PC-3 (cell line): ENCODE results near the gene MITF. TPM values are rescaled to one million over a fixed set of nuclear protein-coding genes. Genes with fewer than 3 reads are reported as not detected.
A peak's percentile ranks its signal among the peaks of the same experiment; 100 is the strongest.

ENCODE experiments used
- ATAC-seq: fragments of 200-7000 bp; cut with Tn5 transposase; 2 replicates; pipeline ENCODE4 v1.9.1; 2020; ENCODE audit warnings: mild to moderate bottlenecking, moderate library complexity
- BruUV-seq: library from RNA; stranded (reverse); fragments of 400-500 nt; replicated peaks from 2 replicates; lab custom pipeline; 2021; lab: Mats Ljungman, UMichigan
- CTCF ChIA-PET: fragments of 300-600 bp; sonication (Branson Sonifier 250); formaldehyde crosslinking; loops from one replicate; lab custom pipeline; 2022; ENCODE audit warnings: antibody characterized with exemption; lab: Charles Lee
- POLR2A ChIA-PET: fragments of 300-600 bp; sonication (Branson Sonifier 250); formaldehyde crosslinking; loops from one replicate; lab custom pipeline; 2022; ENCODE audit warnings: antibody characterized with exemption; ENCODE audit not compliant: unreplicated experiment; lab: Charles Lee
- DNase-seq: peaks from one replicate; pipeline ENCODE4 v3.0.0-alpha.2; 2015
- H2AFZ ChIP-seq: fragments of 300-600 bp; sonication (generic); 2 replicates; pipeline ENCODE4 v1.6.0; 2016; ENCODE audit warnings: antibody characterized with exemption, low read length
- H3F3A ChIP-seq: fragments of 300-600 bp; sonication (generic); one replicate; pipeline ENCODE4 v1.6.0; 2017; ENCODE audit warnings: antibody characterized with exemption, low read length, control low read depth, mild to moderate bottlenecking; ENCODE audit not compliant: unreplicated experiment
- H3K27ac ChIP-seq: fragments of 300-600 bp; sonication (generic); 2 replicates; pipeline ENCODE4 v1.5.1; 2016; ENCODE audit warnings: mild to moderate bottlenecking, low read length
- H3K27me3 ChIP-seq: fragments of 300-600 bp; sonication (generic); 2 replicates; pipeline ENCODE4 v1.6.1; 2016; ENCODE audit warnings: low read length, mixed read lengths
- H3K36me3 ChIP-seq: fragments of 300-600 bp; sonication (generic); 2 replicates; pipeline ENCODE4 v1.6.1; 2016; ENCODE audit warnings: low read depth, mixed run types, low read length, mixed read lengths
- H3K4me1 ChIP-seq: fragments of 300-600 bp; sonication (generic); 2 replicates; pipeline ENCODE4 v1.5.1; 2016; ENCODE audit warnings: low read length; ENCODE audit not compliant: insufficient read depth
- H3K4me2 ChIP-seq: fragments of 300-600 bp; sonication (generic); 2 replicates; pipeline ENCODE4 v1.6.0; 2016; ENCODE audit warnings: low read length
- H3K4me3 ChIP-seq: fragments of 300-600 bp; sonication (generic); 2 replicates; pipeline ENCODE4 v1.5.1; 2016; ENCODE audit warnings: mild to moderate bottlenecking, low read length, mixed read lengths
- H3K79me2 ChIP-seq: fragments of 300-600 bp; sonication (generic); 2 replicates; pipeline ENCODE4 v1.6.1; 2017; ENCODE audit warnings: low read length, mixed read lengths
- H3K9ac ChIP-seq: fragments of 300-600 bp; sonication (generic); 2 replicates; pipeline ENCODE4 v1.6.0; 2016; ENCODE audit warnings: mild to moderate bottlenecking, low read length
- H3K9me2 ChIP-seq: fragments of 300-600 bp; sonication (generic); replicated peaks from 2 replicates; pipeline ENCODE4 v1.6.1; 2016; ENCODE audit warnings: mixed run types, low read length, mixed read lengths
- H3K9me3 ChIP-seq: fragments of 300-600 bp; sonication (generic); 2 replicates; pipeline ENCODE4 v1.6.1; 2016; ENCODE audit warnings: low read length, mixed read lengths
- H4K20me1 ChIP-seq: fragments of 300-600 bp; sonication (generic); 2 replicates; pipeline ENCODE4 v1.6.1; 2016; ENCODE audit warnings: low read length, mixed read lengths
- EZH2 ChIP-seq: fragments of 300-600 bp; sonication (generic); IDR thresholded peaks from one replicate; pipeline ENCODE4 v1.6.1; 2017; ENCODE audit warnings: antibody characterized with exemption, mild to moderate bottlenecking, low read length; ENCODE audit not compliant: unreplicated experiment
- EZH2phosphoT487 ChIP-seq: fragments of 300-600 bp; sonication (generic); IDR thresholded peaks from 2 replicates; pipeline ENCODE4 v1.6.1; 2018; ENCODE audit warnings: mild to moderate bottlenecking, antibody characterized with exemption, low read length, borderline replicate concordance
- intact Hi-C: fragments of 100-400 bp; cut with micrococcal nuclease; formaldehyde crosslinking; loops from 2 replicates; pipeline ENCODE4 v1.9.0; 2023
- total RNA-seq: library from RNA; depleted of rRNA; stranded (reverse); fragments of >200 nt; gene quantifications from 2 replicates; pipeline ENCODE4 v1.2.3, GENCODE V29; 2014
- TF ChIP-seq, protein P1 (sequence below): fragments of 300-600 bp; sonication (generic); conservative IDR thresholded peaks from 2 replicates; pipeline ENCODE4 v1.5.1; 2017; ENCODE audit warnings: antibody characterized with exemption, low read depth, mild to moderate bottlenecking, low read length

Gene MITF
- total RNA-seq, 1 experiment from 2014 or later: 7.6 TPM

DNA sequence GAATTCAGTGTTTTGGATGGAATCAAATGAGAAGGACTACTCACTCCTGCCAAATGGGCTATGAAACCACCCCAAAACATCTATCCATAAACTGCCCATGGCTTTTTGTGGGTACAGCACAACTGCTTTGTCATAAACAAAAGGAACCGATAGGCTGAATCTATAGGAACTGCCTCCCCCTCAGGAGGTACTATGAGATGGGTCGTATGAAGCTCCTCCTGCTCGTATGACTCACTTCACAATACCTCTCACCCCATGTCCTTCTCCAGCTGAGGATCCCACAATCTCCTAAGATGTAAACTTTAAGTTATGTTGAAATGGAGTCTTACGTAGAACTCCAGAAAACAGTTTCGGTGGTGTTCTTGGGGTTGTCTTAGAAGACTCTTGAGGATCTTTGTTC lies 130.4 kb downstream of the MITF start:
- Histone ChIP-seq H3K9ac (no peak overlapping the region), H3K9me2 (no peaks in the 10 kb centered on the region), H2AFZ (no peak overlapping the region), H3K79me2 (peaks cover 12% of the 10 kb centered on the region; the same call in 1 of the 2 replicates), H3F3A (no peaks in the 10 kb centered on the region), H3K4me1 (peaks cover 42% of the 10 kb centered on the region), H3K27ac (peak overlapping the region; percentile 37; the same call in 1 of the 2 replicates), H3K36me3 (no peaks in the 10 kb centered on the region), H3K4me2 (no peak overlapping the region), H3K27me3 (no peaks in the 10 kb centered on the region), H3K4me3 (no peak overlapping the region), H4K20me1 (no peaks in the 10 kb centered on the region), H3K9me3 (no peaks in the 10 kb centered on the region)
- POLR2A ChIA-PET: no interaction called here
- CTCF ChIA-PET: interaction anchor here (0.5 kb wide), 1 partner anchor 407 kb away, joined by 4 read pairs; no protein-coding TSS in a partner anchor
- DNase-seq (no peak), ATAC-seq (no peak)
- TF ChIP-seq, protein P1, sequence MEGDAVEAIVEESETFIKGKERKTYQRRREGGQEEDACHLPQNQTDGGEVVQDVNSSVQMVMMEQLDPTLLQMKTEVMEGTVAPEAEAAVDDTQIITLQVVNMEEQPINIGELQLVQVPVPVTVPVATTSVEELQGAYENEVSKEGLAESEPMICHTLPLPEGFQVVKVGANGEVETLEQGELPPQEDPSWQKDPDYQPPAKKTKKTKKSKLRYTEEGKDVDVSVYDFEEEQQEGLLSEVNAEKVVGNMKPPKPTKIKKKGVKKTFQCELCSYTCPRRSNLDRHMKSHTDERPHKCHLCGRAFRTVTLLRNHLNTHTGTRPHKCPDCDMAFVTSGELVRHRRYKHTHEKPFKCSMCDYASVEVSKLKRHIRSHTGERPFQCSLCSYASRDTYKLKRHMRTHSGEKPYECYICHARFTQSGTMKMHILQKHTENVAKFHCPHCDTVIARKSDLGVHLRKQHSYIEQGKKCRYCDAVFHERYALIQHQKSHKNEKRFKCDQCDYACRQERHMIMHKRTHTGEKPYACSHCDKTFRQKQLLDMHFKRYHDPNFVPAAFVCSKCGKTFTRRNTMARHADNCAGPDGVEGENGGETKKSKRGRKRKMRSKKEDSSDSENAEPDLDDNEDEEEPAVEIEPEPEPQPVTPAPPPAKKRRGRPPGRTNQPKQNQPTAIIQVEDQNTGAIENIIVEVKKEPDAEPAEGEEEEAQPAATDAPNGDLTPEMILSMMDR: no peak
- TF ChIP-seq EZH2phosphoT487: no peak
- no peak for TF ChIP-seq EZH2
- intact Hi-C loops: loop anchor here (5.0 kb wide), 1 partner anchor 48 kb away; no protein-coding TSS in a partner anchor
- BruUV-seq: no TSS peak

DNA sequence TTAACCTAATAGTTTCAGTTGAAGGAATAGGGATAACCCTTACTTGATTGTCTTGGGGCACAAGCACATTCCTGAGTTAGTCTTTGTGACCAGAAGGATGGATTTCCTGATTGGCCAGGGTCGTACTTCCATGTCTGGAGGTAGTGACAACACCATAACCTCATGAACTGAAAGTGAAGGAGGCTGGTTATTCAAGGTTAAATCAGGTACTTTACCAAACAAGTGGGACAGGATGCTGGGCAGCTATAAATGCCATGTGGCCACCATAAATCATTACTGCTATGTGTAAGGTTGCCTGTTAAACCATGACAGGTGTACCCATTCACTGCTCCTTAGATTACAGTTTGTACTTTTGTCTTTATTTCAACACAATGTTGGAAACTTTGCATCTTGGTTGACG lies 132.0 kb downstream of the MITF start:
- Histone ChIP-seq H3K9me2 (no peaks in the 10 kb centered on the region), H3K4me3 (no peak overlapping the region), H3F3A (no peaks in the 10 kb centered on the region), H3K9ac (no peak overlapping the region), H3K27me3 (no peaks in the 10 kb centered on the region), H2AFZ (no peak overlapping the region), H4K20me1 (no peaks in the 10 kb centered on the region), H3K9me3 (no peaks in the 10 kb centered on the region), H3K4me1 (peaks cover 26% of the 10 kb centered on the region), H3K79me2 (no peaks in the 10 kb centered on the region), H3K27ac (no peak overlapping the region), H3K4me2 (no peak overlapping the region), H3K36me3 (no peaks in the 10 kb centered on the region)
- intact Hi-C loops: no loop called here
- TF ChIP-seq EZH2phosphoT487 (no peak), EZH2 (no peak)
- TF ChIP-seq, protein P1: no peak
- no TSS peak for BruUV-seq
- peak; percentile 39 for DNase-seq
- no peak for ATAC-seq
- ChIA-PET CTCF (no interaction called here), POLR2A (no interaction called here)

DNA sequence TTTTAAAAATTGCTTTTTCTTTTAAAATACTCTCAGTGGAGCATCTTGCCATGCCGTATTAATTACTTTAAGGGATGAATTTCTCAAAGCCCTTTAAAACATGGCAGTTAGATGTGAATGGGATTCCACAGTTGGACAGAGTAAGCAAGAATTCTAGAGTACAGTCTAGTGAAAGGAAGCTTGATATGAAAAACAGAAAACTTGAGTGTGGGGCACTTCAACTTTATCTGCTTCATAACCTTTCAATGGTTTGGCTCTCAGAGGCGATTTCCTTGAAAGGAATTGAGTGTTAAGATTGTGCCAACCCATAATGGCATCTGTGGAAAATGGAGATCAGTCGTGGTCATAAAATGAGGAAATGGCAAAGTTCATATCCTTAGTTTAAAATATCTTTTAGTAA lies 132.6 kb downstream of the MITF start:
- intact Hi-C loops: no loop called here
- H4K20me1 ChIP-seq: no peaks in the 10 kb centered on the region
- H3K36me3 ChIP-seq: no peaks in the 10 kb centered on the region
- H3K9me2 ChIP-seq: no peaks in the 10 kb centered on the region
- BruUV-seq: no TSS peak
- no peak overlapping the region for H2AFZ ChIP-seq
- ChIA-PET CTCF (no interaction called here), POLR2A (no interaction called here)
- no peaks in the 10 kb centered on the region for H3K27me3 ChIP-seq
- H3K4me3 ChIP-seq: no peak overlapping the region
- no peak overlapping the region for H3K4me2 ChIP-seq
- H3F3A ChIP-seq: no peaks in the 10 kb centered on the region
- TF ChIP-seq EZH2phosphoT487 (no peak), EZH2 (no peak)
- TF ChIP-seq, protein P1: no peak
- H3K9ac ChIP-seq: no peak overlapping the region
- no peak overlapping the region for H3K27ac ChIP-seq
- no peaks in the 10 kb centered on the region for H3K79me2 ChIP-seq
- ATAC-seq (no peak), DNase-seq (no peak)
- H3K4me1 ChIP-seq: peaks cover 20% of the 10 kb centered on the region
- H3K9me3 ChIP-seq: no peaks in the 10 kb centered on the region
